Measurements from ENCODE around the gene PAQR8. TPM values are rescaled to one million over a fixed set of nuclear protein-coding genes. Genes with fewer than 3 reads are reported as not detected.

Gene PAQR8, protein sequence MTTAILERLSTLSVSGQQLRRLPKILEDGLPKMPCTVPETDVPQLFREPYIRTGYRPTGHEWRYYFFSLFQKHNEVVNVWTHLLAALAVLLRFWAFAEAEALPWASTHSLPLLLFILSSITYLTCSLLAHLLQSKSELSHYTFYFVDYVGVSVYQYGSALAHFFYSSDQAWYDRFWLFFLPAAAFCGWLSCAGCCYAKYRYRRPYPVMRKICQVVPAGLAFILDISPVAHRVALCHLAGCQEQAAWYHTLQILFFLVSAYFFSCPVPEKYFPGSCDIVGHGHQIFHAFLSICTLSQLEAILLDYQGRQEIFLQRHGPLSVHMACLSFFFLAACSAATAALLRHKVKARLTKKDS
- 1.9 TPM for total RNA-seq
- long read RNA-seq, full-length matches to known transcripts: 1 of 1 reads
- long read RNA-seq, partial matches to known transcripts: 0 of 1 reads
- long read RNA-seq, other reads (novel, unspliced or antisense): 0 of 1 reads

DNA sequence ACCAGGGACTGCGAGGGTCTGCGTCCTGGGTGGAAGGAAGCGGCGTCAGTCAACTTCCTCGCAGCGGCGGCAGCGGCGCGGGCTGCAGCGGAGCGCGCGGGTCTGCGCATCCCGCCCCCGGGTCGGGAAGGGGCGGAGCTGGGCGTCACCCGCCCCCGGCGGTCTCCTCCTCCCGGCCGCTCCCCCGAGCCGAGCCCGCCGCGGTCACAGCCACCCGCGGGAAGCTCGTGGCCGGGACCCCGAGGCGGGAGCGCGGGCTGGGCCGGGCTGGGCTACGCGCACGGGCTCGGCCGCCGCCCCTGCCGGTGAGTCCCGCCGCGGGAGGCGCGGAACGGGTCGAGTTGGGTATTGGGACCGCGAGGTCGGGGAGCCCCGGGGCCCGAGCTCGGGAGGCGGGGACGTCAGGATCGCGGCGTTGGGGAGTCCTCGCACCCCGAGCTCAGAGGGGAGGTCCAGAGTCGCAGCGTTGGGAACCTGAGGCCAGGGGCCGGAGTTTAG is at the start of gene PAQR8:
Gene PAQR8, plus strand, starts transcription at position 207 of the 498 bp plus-strand sequence. CDS start 41,063 bp downstream, outside the sequence.
- intact Hi-C loops (cut with DNase I): loop anchor here (5.0 kb wide), 2 partner anchors 35 to 75 kb away; no protein-coding TSS in a partner anchor
- DNase-seq (ENCODE audit: missing footprints) (peak; percentile 90), ATAC-seq (peak; percentile 98)

DNA sequence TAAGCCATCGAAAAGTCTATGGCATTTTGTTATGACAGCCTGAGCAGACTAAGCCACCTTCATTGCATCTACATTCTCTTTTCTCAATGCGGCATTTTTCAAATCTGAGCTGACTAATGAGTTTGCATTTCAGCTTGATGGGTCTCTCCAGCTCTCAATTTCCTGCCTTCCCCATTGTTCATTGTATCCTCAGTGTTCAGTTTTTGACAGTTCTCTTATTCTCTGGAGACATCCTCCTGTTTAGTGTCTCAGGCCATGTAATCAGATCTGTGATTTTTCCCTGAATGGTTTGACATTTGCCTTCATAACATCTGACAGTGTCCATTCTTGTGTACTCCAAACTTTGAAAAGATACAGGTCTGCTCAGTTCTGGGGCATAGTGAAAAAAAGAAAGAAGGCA is 49.5 kb upstream of the PAQR8 start:
- intact Hi-C loops (cut with DNase I): no loop called here
- DNase-seq (ENCODE audit: missing footprints) (no peak), ATAC-seq (no peak)

DNA sequence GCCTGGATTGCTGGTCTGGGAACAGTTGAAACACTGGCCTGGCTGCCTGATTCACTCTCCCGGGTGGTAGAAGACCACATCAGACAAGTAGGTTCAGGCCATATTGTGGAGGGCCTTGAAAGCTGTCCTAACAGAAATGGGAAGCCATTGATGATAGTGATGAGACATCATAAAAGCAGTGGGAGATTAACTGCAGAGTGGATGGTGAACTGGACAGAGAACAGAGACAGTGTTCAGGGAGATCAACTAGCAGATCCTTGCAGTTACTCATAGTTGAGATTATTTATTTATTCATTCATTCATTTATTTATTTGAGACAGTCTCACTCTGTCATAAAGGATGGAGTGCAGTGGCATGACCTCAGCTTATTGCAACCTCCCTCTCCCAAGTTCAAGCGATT is 47.2 kb upstream of the PAQR8 start:
- intact Hi-C loops (cut with DNase I): no loop called here
- ATAC-seq: no peak
- no peak for DNase-seq (ENCODE audit: missing footprints)

DNA sequence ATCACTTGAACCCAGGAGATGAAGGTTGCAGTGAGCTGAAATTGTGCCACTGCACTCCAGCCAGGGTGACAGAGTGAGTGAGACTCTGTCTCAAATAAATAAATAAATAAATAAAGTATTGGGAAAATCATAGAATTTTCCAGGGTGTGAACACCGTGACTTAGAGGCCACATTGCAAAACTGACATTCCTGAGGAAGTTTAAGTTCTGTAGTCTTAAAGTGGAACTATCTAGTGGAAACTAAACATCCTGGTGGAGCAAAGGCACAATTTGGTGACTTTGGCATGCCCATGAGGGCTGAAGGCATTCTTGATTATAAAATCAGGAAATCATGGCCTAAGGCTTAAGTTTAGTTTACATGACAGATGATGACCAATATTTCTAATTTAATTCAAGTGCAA is 44.7 kb upstream of the PAQR8 start:
- no peak for ATAC-seq
- intact Hi-C loops (cut with DNase I): no loop called here
- no peak for DNase-seq (ENCODE audit: missing footprints)

DNA sequence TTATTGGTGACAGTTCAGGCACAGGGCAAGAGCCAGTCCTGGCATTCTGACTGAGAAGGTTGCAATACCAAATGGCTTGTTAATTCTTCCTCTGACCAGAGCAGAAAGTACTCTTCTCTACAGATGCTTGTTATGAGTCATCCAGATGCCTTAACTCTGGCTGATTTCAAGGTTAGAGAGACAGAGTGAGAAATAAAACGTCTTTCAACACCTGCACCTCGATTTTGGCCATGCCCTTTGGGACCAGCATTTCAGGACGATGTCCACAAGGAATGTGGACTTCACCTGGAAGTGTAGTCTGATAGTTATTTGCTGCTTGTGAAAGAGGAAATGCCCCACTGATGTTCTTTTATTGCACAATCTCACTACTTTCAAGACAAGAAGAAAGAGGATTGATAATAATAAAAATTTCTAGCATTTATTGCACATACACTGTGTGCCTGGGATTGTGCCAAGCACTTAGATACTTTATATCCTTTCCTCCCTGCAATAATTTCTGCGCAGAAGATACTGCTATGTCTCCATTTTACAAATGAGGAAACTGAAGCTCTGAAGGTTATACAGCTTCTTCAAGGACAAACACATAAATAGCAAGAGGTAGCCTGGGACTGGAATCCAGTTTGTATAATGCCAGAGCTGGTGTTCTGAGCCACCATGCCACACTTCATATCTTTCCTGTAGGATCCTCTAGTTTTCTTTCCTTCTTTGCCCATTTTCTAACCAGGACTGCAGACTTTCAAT is 43.9 kb upstream of the PAQR8 start:
- DNase-seq (ENCODE audit: missing footprints) (no peak), ATAC-seq (no peak)
- intact Hi-C loops (cut with DNase I): no loop called here

DNA sequence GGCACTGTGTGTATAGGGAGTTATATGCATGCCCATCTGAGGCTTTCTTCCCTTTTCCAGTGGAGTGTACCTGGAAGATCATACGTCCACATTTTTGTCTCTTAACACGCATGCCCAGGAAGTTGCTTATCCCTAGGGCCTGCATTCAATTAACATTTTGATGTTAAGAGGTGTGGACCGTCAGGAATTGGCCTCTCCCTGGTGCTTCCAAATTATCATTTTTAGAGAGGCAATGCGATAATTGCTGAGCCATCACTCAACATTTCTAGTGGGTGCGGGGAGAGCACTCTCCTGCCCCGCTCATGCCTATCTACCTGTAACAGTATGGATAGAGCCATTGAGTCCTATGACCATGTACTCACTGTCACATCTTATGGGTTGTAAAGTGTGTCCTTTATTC is 37.8 kb upstream of the PAQR8 start:
- intact Hi-C loops (cut with DNase I): no loop called here
- DNase-seq (ENCODE audit: missing footprints) (no peak), ATAC-seq (no peak)

DNA sequence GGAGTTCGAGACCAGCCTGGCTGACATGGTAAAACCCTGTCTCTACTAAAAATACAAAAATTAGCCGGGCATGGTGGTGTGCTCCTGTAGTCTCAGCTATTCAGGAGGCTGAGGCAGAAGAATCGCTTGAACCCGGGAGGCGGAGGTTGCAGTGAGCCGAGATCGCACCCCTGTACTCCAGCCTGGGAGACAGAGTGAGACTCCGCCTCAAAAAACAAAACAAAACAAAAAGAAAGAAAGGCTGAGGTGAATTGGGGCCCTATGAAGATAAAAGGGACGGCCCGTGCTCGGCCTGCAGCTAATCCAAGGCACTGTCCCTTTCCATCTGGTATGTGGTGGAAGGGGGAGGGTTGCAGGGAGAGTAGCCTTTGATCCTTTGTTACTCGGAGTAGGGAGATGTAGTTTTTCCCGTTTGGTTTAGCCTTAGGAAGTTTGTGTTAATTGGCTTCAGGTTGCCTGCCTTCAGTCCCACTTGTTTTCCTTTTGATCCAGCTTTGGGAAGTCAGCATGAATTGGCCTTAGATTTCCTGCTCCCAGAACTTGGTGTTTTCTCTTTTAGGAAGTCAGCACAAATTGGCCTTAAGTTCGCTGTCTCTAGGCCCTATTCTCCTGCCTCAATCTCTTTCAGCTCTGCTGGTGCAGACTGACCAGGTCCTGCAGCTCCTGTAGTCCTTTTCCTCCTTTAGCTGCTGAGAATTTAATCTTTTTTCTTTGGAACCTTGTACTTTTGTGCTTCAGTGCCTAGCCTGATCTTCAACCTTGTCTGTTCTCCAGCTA is 36.1 kb upstream of the PAQR8 start:
- ATAC-seq (no peak), DNase-seq (ENCODE audit: missing footprints) (no peak)
- intact Hi-C loops (cut with DNase I): no loop called here

DNA sequence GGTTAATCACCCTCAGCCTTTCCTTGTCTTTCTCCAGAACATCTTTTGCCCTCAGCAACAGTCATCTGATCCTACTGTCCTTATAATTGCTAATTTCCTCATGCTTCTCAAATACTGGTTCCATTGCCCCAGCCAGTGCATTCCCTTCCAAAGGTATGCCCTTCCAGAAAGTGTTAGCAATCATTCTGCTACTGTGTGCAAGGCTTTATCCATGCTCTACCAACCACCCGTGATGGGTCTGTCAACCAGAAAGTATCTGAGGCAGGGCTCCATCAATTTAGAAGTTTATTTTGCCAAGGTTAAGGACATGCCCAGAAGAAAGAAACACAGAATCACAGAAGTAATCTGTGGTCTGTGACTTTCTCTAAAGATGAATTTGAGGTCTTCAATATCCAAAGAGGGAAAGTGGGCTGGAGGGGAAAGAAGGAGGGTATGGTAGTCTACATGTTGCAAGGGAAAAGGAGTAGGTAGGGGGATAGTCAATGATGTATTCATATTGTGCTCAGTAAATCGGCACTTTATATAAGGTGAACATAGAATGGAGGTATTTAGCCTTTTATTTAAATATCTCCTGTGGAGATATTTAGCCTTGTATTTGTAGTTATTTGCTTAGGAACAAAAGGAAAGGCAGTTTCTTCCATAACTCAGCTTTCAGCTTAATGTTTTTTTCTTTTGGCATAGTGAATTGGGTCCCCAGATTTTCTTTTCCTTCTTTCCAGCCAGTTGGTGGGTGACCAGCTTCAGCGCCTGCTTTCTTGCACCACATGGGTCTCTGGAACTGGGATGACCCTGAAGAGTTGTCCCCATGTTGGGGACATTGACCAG is 35.2 kb upstream of the PAQR8 start:
- ATAC-seq: no peak
- intact Hi-C loops (cut with DNase I): no loop called here
- DNase-seq (ENCODE audit: missing footprints): no peak

DNA sequence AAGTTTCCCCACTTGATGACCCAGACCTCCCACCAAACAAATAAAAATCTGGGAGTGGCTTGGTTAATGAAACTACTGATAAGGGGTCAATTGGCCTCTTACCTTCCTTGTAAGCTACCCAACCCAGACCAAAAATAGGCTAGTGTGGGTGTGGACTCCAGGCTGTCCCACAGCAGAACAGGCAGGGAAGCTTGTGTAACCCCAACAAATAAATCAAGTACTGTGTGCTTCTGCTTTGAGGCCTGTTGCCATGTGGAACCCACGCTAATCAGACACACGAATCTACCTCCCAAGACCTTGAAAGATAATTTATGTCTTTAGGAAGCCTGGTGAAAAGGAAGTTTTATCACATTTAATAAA is 33.7 kb upstream of the PAQR8 start:
- DNase-seq (ENCODE audit: missing footprints): no peak
- intact Hi-C loops (cut with DNase I): no loop called here
- ATAC-seq: no peak

DNA sequence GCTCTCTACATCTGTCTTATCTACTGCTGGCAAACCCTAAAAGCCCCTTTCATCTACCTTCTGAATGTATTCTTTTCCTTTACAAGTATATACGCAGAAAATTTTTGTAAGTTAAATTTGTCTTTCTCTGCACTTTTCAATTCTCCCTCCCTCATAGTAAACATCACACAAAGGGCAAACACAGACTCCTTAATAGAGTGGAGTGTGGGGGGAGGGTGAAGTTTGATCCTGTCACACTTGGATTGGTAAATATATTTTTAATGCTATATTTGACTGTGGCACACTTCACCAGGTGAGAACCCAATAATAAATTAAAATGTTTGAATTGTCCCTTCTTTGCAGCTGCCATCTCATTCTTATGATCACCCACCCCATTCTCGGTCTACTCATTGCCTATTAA is 33.2 kb upstream of the PAQR8 start:
- DNase-seq (ENCODE audit: missing footprints) (no peak), ATAC-seq (no peak)
- intact Hi-C loops (cut with DNase I): no loop called here

DNA sequence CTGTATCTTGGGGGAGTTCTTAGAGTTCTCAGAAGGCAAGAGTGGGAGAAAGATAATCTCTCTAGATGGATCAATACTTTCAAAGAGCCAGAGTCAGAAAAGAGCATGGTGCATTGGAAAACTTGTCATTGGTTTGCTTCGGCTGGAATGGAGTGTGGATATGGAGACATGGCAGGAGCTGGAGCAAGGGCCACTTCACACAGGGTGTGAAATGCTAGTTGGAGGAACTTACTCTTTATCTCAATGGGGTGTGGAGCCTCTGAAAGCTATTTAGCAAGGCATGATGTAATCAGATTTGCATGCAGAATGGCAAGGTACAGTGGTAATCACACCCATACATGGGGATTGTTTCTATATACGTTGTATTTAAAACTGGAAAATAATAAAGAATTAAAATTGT is 31.5 kb upstream of the PAQR8 start:
- intact Hi-C loops (cut with DNase I): no loop called here
- DNase-seq (ENCODE audit: missing footprints) (no peak), ATAC-seq (no peak)

DNA sequence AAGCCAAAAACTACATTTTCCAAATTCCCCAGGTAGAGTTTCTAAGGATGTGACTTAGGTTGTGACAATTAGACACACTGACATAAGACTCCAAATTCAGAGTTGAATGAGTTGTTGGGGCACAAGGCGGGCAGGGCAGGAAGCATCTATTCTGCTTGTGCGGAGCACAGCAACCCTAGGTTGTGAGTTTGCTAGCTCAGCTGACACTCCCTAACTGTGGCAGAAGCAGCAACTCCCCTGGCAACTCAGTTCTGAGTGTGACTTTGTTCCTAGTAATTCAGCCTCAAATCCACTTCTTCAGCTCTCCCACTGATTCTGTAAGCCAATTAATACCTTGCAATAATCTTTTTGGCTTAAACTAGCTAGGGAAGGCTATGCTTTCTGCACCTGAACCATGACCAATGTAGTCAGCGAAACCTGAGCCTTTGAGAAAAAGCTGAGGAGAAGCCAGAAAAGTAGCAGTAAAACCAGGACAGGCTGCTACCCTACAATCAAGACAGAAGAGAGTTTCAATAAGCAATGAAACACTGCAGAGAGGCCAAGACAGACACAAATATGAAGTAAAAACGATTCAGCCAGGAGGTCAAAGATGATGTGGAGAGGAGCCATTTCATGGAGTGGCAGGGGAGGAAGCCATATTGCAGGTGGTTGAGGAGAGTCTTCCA is 30.0 kb upstream of the PAQR8 start:
- ATAC-seq (no peak), DNase-seq (ENCODE audit: missing footprints) (no peak)
- intact Hi-C loops (cut with DNase I): no loop called here

DNA sequence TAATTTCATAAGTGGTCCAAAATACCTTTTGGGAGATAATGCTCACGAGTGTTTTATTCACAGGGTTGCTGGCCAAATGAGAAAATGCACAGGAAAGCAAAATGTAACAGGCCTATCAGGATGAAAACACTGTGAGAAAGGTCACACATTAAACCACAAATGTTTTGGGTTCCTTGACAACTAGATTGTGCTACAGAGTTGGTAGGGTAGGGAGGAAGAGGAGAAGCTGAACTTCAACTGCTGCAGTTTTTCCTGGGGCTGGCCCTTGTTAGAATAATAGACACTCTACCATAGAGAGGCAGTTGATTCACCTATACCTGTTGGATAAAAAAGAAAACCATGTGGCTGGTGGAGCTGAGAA is 28.1 kb upstream of the PAQR8 start:
- ATAC-seq (no peak), DNase-seq (ENCODE audit: missing footprints) (no peak)
- intact Hi-C loops (cut with DNase I): no loop called here

DNA sequence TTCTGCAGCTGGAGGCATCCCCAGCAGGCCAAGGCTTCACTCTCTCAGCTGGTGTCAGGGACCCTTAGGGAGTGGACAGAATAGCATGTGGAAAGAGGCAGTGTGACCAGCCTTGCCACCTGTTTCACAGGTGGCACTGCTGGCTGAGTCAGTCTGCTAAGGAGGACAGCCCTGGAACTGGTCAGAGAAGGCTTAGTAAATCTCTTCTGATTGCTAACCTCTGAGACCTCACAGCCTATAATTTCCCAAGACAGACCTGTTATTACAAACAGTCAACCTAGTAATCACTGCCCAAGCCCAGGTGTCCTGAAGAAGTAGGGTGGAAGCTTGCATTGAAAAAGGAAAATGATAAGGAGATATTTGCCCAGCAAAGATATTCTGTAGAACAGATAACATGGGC is 26.4 kb upstream of the PAQR8 start:
- DNase-seq (ENCODE audit: missing footprints): no peak
- intact Hi-C loops (cut with DNase I): no loop called here
- ATAC-seq: no peak

DNA sequence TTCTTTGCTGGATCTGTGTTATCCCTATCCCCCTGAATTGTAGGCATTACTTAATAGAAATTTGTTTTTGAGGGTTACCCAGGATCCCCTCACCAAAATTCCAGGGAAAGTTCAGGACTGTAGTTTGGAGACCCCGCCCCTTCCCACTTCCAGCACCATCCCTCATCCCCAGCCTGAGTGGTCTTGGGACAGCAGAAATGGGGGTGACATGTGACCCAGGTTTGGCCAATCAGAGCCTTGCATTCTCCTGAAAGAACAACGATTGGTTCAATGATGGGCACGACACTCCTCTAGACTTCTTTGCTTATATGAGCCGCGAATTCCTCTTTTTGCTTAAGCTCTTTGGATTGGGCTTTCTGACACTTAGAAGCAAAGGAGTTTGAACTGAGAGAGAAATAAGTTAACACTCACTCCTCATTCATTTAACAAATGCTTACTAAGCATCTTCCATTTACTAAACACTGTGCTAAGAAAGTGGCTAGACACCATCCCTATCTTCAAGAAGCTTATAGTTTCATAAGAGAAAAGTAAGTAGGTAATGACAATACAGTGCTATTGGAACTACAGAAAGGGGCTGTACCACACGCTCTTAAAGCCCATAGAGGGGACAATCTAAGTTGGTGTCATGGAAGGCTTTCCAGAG is 24.9 kb upstream of the PAQR8 start:
- no peak for ATAC-seq
- intact Hi-C loops (cut with DNase I): no loop called here
- no peak for DNase-seq (ENCODE audit: missing footprints)

DNA sequence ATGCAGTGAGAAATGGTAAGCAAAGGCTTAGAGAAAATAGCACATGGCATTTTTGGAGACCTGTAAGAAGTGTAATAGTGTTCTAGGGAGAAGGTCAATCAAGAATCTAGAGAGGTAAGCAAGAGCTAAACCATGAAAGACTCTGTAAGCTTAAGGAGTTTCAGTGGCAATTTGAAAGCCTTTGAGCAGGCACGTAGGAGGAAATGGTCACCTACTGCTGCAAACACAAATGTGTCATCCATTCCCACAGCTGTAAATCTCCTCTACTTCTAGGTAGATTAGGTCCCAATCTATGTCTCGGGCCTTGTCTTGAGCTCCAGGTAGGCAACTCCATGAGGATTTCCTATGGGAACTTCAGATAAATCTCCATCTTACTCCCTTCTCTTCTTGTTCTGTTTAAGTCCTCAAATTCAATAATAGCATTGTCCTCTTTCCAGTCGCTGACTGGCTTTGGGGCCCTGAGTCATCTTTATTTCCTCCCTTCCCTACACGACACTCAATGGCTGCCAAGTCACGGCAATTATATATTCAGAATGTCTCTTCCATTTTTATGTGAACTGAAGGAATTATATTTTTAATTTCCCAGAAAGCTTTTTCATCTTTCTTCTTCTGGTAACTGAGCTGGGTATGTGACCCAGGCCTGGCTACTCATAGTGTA is 24.2 kb upstream of the PAQR8 start:
- ATAC-seq (no peak), DNase-seq (ENCODE audit: missing footprints) (no peak)
- intact Hi-C loops (cut with DNase I): no loop called here

DNA sequence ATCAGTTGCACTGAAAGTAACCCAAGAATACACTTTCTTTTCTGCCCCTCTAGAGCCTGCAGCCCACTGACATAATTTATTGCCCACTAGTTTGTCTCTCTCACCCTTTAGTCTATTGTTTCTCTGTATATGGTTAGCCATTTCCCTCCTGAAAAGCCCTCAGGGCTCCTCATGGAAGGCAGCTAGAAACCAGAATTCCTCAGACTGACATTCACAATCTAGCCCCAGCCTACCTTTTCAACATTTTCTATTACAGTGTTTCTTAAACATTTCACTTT is 21.4 kb upstream of the PAQR8 start:
- ATAC-seq: no peak
- intact Hi-C loops (cut with DNase I): no loop called here
- DNase-seq (ENCODE audit: missing footprints): no peak

All from Right ventricle myocardium inferior (tissue), 1 donor.